ENCODE data around the gene HCLS1.

Gene HCLS1, protein sequence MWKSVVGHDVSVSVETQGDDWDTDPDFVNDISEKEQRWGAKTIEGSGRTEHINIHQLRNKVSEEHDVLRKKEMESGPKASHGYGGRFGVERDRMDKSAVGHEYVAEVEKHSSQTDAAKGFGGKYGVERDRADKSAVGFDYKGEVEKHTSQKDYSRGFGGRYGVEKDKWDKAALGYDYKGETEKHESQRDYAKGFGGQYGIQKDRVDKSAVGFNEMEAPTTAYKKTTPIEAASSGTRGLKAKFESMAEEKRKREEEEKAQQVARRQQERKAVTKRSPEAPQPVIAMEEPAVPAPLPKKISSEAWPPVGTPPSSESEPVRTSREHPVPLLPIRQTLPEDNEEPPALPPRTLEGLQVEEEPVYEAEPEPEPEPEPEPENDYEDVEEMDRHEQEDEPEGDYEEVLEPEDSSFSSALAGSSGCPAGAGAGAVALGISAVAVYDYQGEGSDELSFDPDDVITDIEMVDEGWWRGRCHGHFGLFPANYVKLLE

GRCh38 chr3:121660356-121661171, at the start of gene HCLS1:
TSS of gene HCLS1 (minus strand) at chr3:121660903. CDS start at chr3:121658347, 2,556 bp downstream.
- Histone ChIP-seq H3K36me3 (ENCODE audit: control insufficient read depth in 5 of 5, insufficient read depth in 5 of 5, low read length in 5 of 5) (peaks cover 8 to 45% (median 27%) of the 10 kb centered on the region in 5 donors), H3K4me1 (ENCODE audit: control insufficient read depth in 5 of 5, insufficient read depth in 5 of 5, low read length in 5 of 5) (peaks cover 3 to 43% (median 25%) of the 10 kb centered on the region in 5 donors), H3K27me3 (ENCODE audit: control insufficient read depth in 5 of 5, insufficient read depth in 4 of 5, low read length in 5 of 5) (no peaks in the 10 kb centered on the region), H3K4me3 (ENCODE audit: low read depth in 1 of 5, low read length in 5 of 5) (peak within 1 kb of the TSS; percentile 39 to 70 (median 59)), H3K27ac (ENCODE audit: low read depth, low read length) (peak within 1 kb of the TSS; percentile 32), H3K9ac (ENCODE audit: low read length in 5 of 5) (peak within 1 kb of the TSS in 3 of 5 donors; percentile 6 to 64 (median 57)), H3K9me3 (ENCODE audit: control insufficient read depth in 5 of 5, low read length in 5 of 5) (no peaks in the 10 kb centered on the region)

- peaks cover 19 to 47% (median 35%) of the 10 kb centered on the region in 5 donors for H3K36me3 ChIP-seq (ENCODE audit: control insufficient read depth in 5 of 5, insufficient read depth in 5 of 5, low read length in 5 of 5)
- H3K9me3 ChIP-seq (ENCODE audit: control insufficient read depth in 5 of 5, low read length in 5 of 5) = no peaks in the 10 kb centered on the region
- no peak overlapping the region for H3K4me3 ChIP-seq (ENCODE audit: low read depth in 1 of 5, low read length in 5 of 5)
- no peaks in the 10 kb centered on the region for H3K4me1 ChIP-seq (ENCODE audit: control insufficient read depth in 5 of 5, insufficient read depth in 5 of 5, low read length in 5 of 5)
- H3K27me3 ChIP-seq (ENCODE audit: control insufficient read depth in 5 of 5, insufficient read depth in 4 of 5, low read length in 5 of 5) = no peaks in the 10 kb centered on the region
- no peak overlapping the region for H3K9ac ChIP-seq (ENCODE audit: low read length in 5 of 5)
- H3K27ac ChIP-seq (ENCODE audit: low read depth, low read length) = no peak overlapping the region
These were observed 49.6 kb upstream of the HCLS1 start for GRCh38 chr3:121710347-121710746.

GRCh38 chr3:121707531-121708273, 47.0 kb upstream of the HCLS1 start:
- H3K27me3 ChIP-seq (ENCODE audit: control insufficient read depth in 5 of 5, insufficient read depth in 4 of 5, low read length in 5 of 5) = no peaks in the 10 kb centered on the region
- peaks cover 0 to 5% (median 0%) of the 10 kb centered on the region in 5 donors for H3K9me3 ChIP-seq (ENCODE audit: control insufficient read depth in 5 of 5, low read length in 5 of 5)
- peaks cover 6 to 29% (median 19%) of the 10 kb centered on the region in 5 donors for H3K36me3 ChIP-seq (ENCODE audit: control insufficient read depth in 5 of 5, insufficient read depth in 5 of 5, low read length in 5 of 5)
- no peaks in the 10 kb centered on the region for H3K4me1 ChIP-seq (ENCODE audit: control insufficient read depth in 5 of 5, insufficient read depth in 5 of 5, low read length in 5 of 5)
- H3K27ac ChIP-seq (ENCODE audit: low read depth, low read length) = no peak overlapping the region
- no peak overlapping the region for H3K4me3 ChIP-seq (ENCODE audit: low read depth in 1 of 5, low read length in 5 of 5)
- no peak overlapping the region for H3K9ac ChIP-seq (ENCODE audit: low read length in 5 of 5)

DNA sequence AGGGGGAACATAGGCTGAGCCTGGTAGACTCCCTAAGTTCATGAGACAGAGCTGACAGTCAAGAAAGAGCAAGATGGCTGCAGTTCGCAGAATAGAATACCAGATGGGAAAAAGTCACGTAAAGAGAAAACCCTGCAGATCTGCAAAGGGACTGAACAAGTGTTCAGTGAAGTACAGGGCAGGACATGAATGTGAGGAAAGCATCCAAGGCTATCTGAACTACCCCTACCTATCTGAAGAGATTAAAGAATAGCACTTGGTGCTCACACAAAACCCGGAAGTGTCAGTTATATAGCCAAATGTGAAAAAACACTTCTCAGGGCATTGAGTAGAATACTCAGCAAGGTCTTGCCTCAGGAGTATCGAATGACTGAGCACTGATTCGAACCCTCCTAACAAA, 44.8 kb upstream of the HCLS1 start:
- H3K27me3 ChIP-seq (ENCODE audit: control insufficient read depth in 5 of 5, insufficient read depth in 4 of 5, low read length in 5 of 5) = no peaks in the 10 kb centered on the region
- H3K9me3 ChIP-seq (ENCODE audit: control insufficient read depth in 5 of 5, low read length in 5 of 5) = peaks cover 0 to 5% (median 0%) of the 10 kb centered on the region in 5 donors
- H3K36me3 ChIP-seq (ENCODE audit: control insufficient read depth in 5 of 5, insufficient read depth in 5 of 5, low read length in 5 of 5) = peaks cover 21 to 41% (median 32%) of the 10 kb centered on the region in 5 donors
- H3K4me1 ChIP-seq (ENCODE audit: control insufficient read depth in 5 of 5, insufficient read depth in 5 of 5, low read length in 5 of 5) = no peaks in the 10 kb centered on the region
- H3K27ac ChIP-seq (ENCODE audit: low read depth, low read length) = no peak overlapping the region
- no peak overlapping the region for H3K4me3 ChIP-seq (ENCODE audit: low read depth in 1 of 5, low read length in 5 of 5)
- no peak overlapping the region for H3K9ac ChIP-seq (ENCODE audit: low read length in 5 of 5)

GRCh38 chr3:121703973-121704372, 43.3 kb upstream of the HCLS1 start:
- H3K4me1 ChIP-seq (ENCODE audit: control insufficient read depth in 5 of 5, insufficient read depth in 5 of 5, low read length in 5 of 5) = peaks cover 0 to 2% (median 0%) of the 10 kb centered on the region in 5 donors
- H3K4me3 ChIP-seq (ENCODE audit: low read depth in 1 of 5, low read length in 5 of 5) = no peak overlapping the region
- H3K36me3 ChIP-seq (ENCODE audit: control insufficient read depth in 5 of 5, insufficient read depth in 5 of 5, low read length in 5 of 5) = peaks cover 25 to 49% (median 33%) of the 10 kb centered on the region in 5 donors
- peaks cover 0 to 5% (median 0%) of the 10 kb centered on the region in 5 donors for H3K9me3 ChIP-seq (ENCODE audit: control insufficient read depth in 5 of 5, low read length in 5 of 5)
- H3K27me3 ChIP-seq (ENCODE audit: control insufficient read depth in 5 of 5, insufficient read depth in 4 of 5, low read length in 5 of 5) = no peaks in the 10 kb centered on the region
- no peak overlapping the region for H3K27ac ChIP-seq (ENCODE audit: low read depth, low read length)
- H3K9ac ChIP-seq (ENCODE audit: low read length in 5 of 5) = no peak overlapping the region

DNA sequence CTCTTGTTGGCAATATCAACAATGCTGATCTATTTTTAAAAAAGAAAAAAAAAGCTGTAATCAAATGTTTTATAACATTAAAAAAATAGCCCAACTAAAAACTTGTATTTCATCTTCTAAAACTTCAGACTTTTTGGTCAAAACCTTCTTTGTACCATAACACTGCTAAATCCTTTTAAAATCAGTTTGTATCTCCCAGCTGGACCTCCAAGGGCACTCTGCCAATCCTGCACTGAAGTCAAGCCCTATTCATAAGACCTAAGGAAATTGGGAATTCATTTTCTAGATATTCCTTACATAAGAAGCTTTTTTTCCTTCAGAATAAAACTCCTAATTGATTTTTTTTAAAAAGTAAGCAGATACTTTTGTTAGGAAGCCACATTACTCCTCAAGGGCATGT, 38.2 kb upstream of the HCLS1 start:
- Histone ChIP-seq H3K27me3 (ENCODE audit: control insufficient read depth in 5 of 5, insufficient read depth in 4 of 5, low read length in 5 of 5) (no peaks in the 10 kb centered on the region), H3K36me3 (ENCODE audit: control insufficient read depth in 5 of 5, insufficient read depth in 5 of 5, low read length in 5 of 5) (peaks cover 30 to 58% (median 34%) of the 10 kb centered on the region in 5 donors), H3K27ac (ENCODE audit: low read depth, low read length) (no peak overlapping the region), H3K9me3 (ENCODE audit: control insufficient read depth in 5 of 5, low read length in 5 of 5) (no peaks in the 10 kb centered on the region), H3K4me3 (ENCODE audit: low read depth in 1 of 5, low read length in 5 of 5) (no peak overlapping the region), H3K9ac (ENCODE audit: low read length in 5 of 5) (no peak overlapping the region), H3K4me1 (ENCODE audit: control insufficient read depth in 5 of 5, insufficient read depth in 5 of 5, low read length in 5 of 5) (peaks cover 0 to 10% (median 0%) of the 10 kb centered on the region in 5 donors)

GRCh38 chr3:121698476-121698875, 37.8 kb upstream of the HCLS1 start:
- H3K9ac ChIP-seq (ENCODE audit: low read length in 5 of 5) = no peak overlapping the region
- peaks cover 0 to 10% (median 0%) of the 10 kb centered on the region in 5 donors for H3K4me1 ChIP-seq (ENCODE audit: control insufficient read depth in 5 of 5, insufficient read depth in 5 of 5, low read length in 5 of 5)

DNA sequence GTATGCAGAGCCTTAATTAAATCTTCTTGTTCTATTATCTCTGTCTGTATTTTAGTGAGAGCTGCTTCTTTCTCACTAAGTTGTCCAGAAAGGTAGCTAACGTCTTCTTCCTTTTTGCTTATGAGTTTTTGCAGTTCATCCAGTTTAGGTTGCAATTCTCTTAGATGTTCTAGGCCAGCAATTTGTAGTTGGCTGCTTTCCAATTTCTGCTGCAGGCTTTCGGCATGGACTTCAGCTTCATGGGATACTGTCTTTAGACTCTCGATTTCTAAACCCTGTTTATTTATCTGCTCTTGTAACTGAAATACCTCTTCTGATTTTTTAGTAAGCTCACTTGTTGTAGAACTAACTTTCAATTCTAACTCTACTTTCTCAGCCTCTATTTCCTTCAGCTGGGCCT, 35.5 kb upstream of the HCLS1 start:
- Histone ChIP-seq H3K36me3 (ENCODE audit: control insufficient read depth in 5 of 5, insufficient read depth in 5 of 5, low read length in 5 of 5) (peaks cover 33 to 55% (median 42%) of the 10 kb centered on the region in 5 donors), H3K4me1 (ENCODE audit: control insufficient read depth in 5 of 5, insufficient read depth in 5 of 5, low read length in 5 of 5) (peaks cover 0 to 10% (median 0%) of the 10 kb centered on the region in 5 donors), H3K27ac (ENCODE audit: low read depth, low read length) (no peak overlapping the region), H3K9ac (ENCODE audit: low read length in 5 of 5) (no peak overlapping the region), H3K9me3 (ENCODE audit: control insufficient read depth in 5 of 5, low read length in 5 of 5) (no peaks in the 10 kb centered on the region), H3K27me3 (ENCODE audit: control insufficient read depth in 5 of 5, insufficient read depth in 4 of 5, low read length in 5 of 5) (no peaks in the 10 kb centered on the region), H3K4me3 (ENCODE audit: low read depth in 1 of 5, low read length in 5 of 5) (no peak overlapping the region)

More at GRCh38 chr3:121698476-121698875, 37.8 kb upstream of the HCLS1 start:
- peaks cover 30 to 58% (median 37%) of the 10 kb centered on the region in 5 donors for H3K36me3 ChIP-seq (ENCODE audit: control insufficient read depth in 5 of 5, insufficient read depth in 5 of 5, low read length in 5 of 5)
- H3K27me3 ChIP-seq (ENCODE audit: control insufficient read depth in 5 of 5, insufficient read depth in 4 of 5, low read length in 5 of 5) = no peaks in the 10 kb centered on the region
- H3K9me3 ChIP-seq (ENCODE audit: control insufficient read depth in 5 of 5, low read length in 5 of 5) = no peaks in the 10 kb centered on the region
- no peak overlapping the region for H3K27ac ChIP-seq (ENCODE audit: low read depth, low read length)
- no peak overlapping the region for H3K4me3 ChIP-seq (ENCODE audit: low read depth in 1 of 5, low read length in 5 of 5)

DNA sequence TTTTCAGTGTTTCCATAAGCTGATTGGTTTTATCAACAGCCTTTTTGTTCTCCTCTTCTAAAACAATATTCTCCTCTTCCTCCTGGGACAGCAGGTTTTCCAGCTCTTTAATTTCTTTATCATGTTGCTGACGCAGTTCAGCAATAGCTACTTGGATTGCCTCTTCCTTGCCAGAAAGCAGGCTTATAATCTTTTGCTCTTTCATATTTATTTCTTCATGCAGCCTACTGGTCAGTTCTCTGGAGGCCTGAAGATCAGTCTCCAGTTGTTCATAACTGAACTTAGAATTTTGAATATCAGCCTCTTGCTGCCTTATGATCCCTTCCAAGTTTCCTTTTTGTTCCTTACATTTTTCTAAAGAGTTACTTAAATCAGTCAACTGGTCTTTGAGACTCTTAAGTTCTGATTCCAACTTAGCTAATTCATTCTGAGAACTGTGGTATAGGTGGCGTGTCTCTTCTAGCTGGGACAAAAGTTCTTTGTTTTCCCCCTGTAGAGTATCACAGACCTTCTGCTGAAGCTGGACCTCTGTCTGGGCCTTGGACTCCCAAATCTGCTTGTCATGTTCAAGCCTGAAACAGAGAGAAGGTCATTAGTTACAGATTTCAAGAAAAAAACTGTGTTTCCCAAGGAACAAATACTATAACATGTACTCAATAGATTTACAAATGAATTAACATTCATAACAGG, 31.5 kb upstream of the HCLS1 start:
- H3K36me3 ChIP-seq (ENCODE audit: control insufficient read depth in 5 of 5, insufficient read depth in 5 of 5, low read length in 5 of 5) = peaks cover 20 to 36% (median 32%) of the 10 kb centered on the region in 5 donors
- no peak overlapping the region for H3K4me3 ChIP-seq (ENCODE audit: low read depth in 1 of 5, low read length in 5 of 5)
- H3K27ac ChIP-seq (ENCODE audit: low read depth, low read length) = no peak overlapping the region
- H3K9ac ChIP-seq (ENCODE audit: low read length in 5 of 5) = no peak overlapping the region
- H3K9me3 ChIP-seq (ENCODE audit: control insufficient read depth in 5 of 5, low read length in 5 of 5) = no peaks in the 10 kb centered on the region
- H3K4me1 ChIP-seq (ENCODE audit: control insufficient read depth in 5 of 5, insufficient read depth in 5 of 5, low read length in 5 of 5) = peaks cover 0 to 3% (median 0%) of the 10 kb centered on the region in 5 donors
- no peaks in the 10 kb centered on the region for H3K27me3 ChIP-seq (ENCODE audit: control insufficient read depth in 5 of 5, insufficient read depth in 4 of 5, low read length in 5 of 5)
